ENCODE measurements around the gene SNAP29.

The SNAP29 gene

GRCh38 chr22:20885557-20886323 lies 26.9 kb downstream of the SNAP29 start:
- H3K79me2 ChIP-seq (ENCODE audit: low read length), result no peaks in the 10 kb centered on the region
- no peak overlapping the region for H3K4me2 ChIP-seq (ENCODE audit: low read depth, low read length)
- no peaks in the 10 kb centered on the region for H3K9me2 ChIP-seq (replicated peaks; ENCODE audit: insufficient read depth, low read length)
- H3F3A ChIP-seq (ENCODE audit: insufficient read depth, low read length), result no peaks in the 10 kb centered on the region
- no peak overlapping the region for H3K27ac ChIP-seq (ENCODE audit: low read length)
- no peak overlapping the region for H3K4me3 ChIP-seq (ENCODE audit: low read length)
- H3K9me3 ChIP-seq (replicated peaks; ENCODE audit: insufficient read depth, low read length), result no peaks in the 10 kb centered on the region
- no peaks in the 10 kb centered on the region for H3K36me3 ChIP-seq (replicated peaks; ENCODE audit: insufficient read depth, low read length)
- DNase-seq, result peak; percentile 33
- no peaks in the 10 kb centered on the region for H3K27me3 ChIP-seq (replicated peaks; ENCODE audit: insufficient read depth, low read length)
- no peaks in the 10 kb centered on the region for H4K20me1 ChIP-seq (ENCODE audit: insufficient read depth, low read length)
- TF ChIP-seq, protein P1, sequence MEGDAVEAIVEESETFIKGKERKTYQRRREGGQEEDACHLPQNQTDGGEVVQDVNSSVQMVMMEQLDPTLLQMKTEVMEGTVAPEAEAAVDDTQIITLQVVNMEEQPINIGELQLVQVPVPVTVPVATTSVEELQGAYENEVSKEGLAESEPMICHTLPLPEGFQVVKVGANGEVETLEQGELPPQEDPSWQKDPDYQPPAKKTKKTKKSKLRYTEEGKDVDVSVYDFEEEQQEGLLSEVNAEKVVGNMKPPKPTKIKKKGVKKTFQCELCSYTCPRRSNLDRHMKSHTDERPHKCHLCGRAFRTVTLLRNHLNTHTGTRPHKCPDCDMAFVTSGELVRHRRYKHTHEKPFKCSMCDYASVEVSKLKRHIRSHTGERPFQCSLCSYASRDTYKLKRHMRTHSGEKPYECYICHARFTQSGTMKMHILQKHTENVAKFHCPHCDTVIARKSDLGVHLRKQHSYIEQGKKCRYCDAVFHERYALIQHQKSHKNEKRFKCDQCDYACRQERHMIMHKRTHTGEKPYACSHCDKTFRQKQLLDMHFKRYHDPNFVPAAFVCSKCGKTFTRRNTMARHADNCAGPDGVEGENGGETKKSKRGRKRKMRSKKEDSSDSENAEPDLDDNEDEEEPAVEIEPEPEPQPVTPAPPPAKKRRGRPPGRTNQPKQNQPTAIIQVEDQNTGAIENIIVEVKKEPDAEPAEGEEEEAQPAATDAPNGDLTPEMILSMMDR (IDR thresholded peaks at IDR 0.05; ENCODE audit: low read length), result peak; percentile 70
- TF ChIP-seq EZH2 (optimal IDR thresholded peaks at IDR 0.05; ENCODE audit: low read depth, low read length) (no peak), EZH2phosphoT487 (IDR thresholded peaks at IDR 0.05; ENCODE audit: low read length) (no peak)
- H2AFZ ChIP-seq (ENCODE audit: low read length), result no peak overlapping the region
- no peaks in the 10 kb centered on the region for H3K4me1 ChIP-seq (ENCODE audit: low read length)
- no peak overlapping the region for H3K9ac ChIP-seq (ENCODE audit: low read length)

GRCh38 chr22:20887375-20887774 lies 28.6 kb downstream of the SNAP29 start:
- H3K79me2 ChIP-seq (ENCODE audit: low read length), result no peaks in the 10 kb centered on the region
- no peak overlapping the region for H3K4me2 ChIP-seq (ENCODE audit: low read depth, low read length)
- no peaks in the 10 kb centered on the region for H3F3A ChIP-seq (ENCODE audit: insufficient read depth, low read length)
- H3K27ac ChIP-seq (ENCODE audit: low read length), result no peak overlapping the region
- no peak overlapping the region for H2AFZ ChIP-seq (ENCODE audit: low read length)
- no peaks in the 10 kb centered on the region for H3K27me3 ChIP-seq (replicated peaks; ENCODE audit: insufficient read depth, low read length)
- no peaks in the 10 kb centered on the region for H3K36me3 ChIP-seq (replicated peaks; ENCODE audit: insufficient read depth, low read length)
- no peaks in the 10 kb centered on the region for H4K20me1 ChIP-seq (ENCODE audit: insufficient read depth, low read length)
- no peak overlapping the region for H3K9ac ChIP-seq (ENCODE audit: low read length)
- H3K9me2 ChIP-seq (replicated peaks; ENCODE audit: insufficient read depth, low read length), result no peaks in the 10 kb centered on the region
- DNase-seq, result no peak
- no peak overlapping the region for H3K4me3 ChIP-seq (ENCODE audit: low read length)
- TF ChIP-seq, protein P1 (IDR thresholded peaks at IDR 0.05; ENCODE audit: low read length), result no peak
- TF ChIP-seq EZH2 (optimal IDR thresholded peaks at IDR 0.05; ENCODE audit: low read depth, low read length), result no peak
- no peak for TF ChIP-seq EZH2phosphoT487 (IDR thresholded peaks at IDR 0.05; ENCODE audit: low read length)
- H3K9me3 ChIP-seq (replicated peaks; ENCODE audit: insufficient read depth, low read length), result no peaks in the 10 kb centered on the region
- no peaks in the 10 kb centered on the region for H3K4me1 ChIP-seq (ENCODE audit: low read length)

GRCh38 chr22:20889025-20889704 lies 30.4 kb downstream of the SNAP29 start:
- DNase-seq, result no peak
- Histone ChIP-seq H3F3A (ENCODE audit: insufficient read depth, low read length) (no peaks in the 10 kb centered on the region), H3K4me1 (ENCODE audit: low read length) (no peaks in the 10 kb centered on the region), H3K27ac (ENCODE audit: low read length) (no peak overlapping the region), H2AFZ (ENCODE audit: low read length) (no peak overlapping the region), H4K20me1 (ENCODE audit: insufficient read depth, low read length) (no peaks in the 10 kb centered on the region), H3K9me3 (replicated peaks; ENCODE audit: insufficient read depth, low read length) (no peaks in the 10 kb centered on the region), H3K9me2 (replicated peaks; ENCODE audit: insufficient read depth, low read length) (no peaks in the 10 kb centered on the region), H3K36me3 (replicated peaks; ENCODE audit: insufficient read depth, low read length) (no peaks in the 10 kb centered on the region), H3K9ac (ENCODE audit: low read length) (no peak overlapping the region), H3K4me2 (ENCODE audit: low read depth, low read length) (no peak overlapping the region), H3K4me3 (ENCODE audit: low read length) (no peak overlapping the region), H3K27me3 (replicated peaks; ENCODE audit: insufficient read depth, low read length) (no peaks in the 10 kb centered on the region), H3K79me2 (ENCODE audit: low read length) (no peaks in the 10 kb centered on the region)
- TF ChIP-seq EZH2 (optimal IDR thresholded peaks at IDR 0.05; ENCODE audit: low read depth, low read length), result no peak
- TF ChIP-seq, protein P1 (IDR thresholded peaks at IDR 0.05; ENCODE audit: low read length), result no peak
- no peak for TF ChIP-seq EZH2phosphoT487 (IDR thresholded peaks at IDR 0.05; ENCODE audit: low read length)

Data from MM.1S (cell line).